ENCODE measurements around the gene PRKG1. TPM values are rescaled to one million over a fixed set of nuclear protein-coding genes. Genes with fewer than 3 reads are reported as not detected.
"Not testable (repeated sequence)": the region's sequence is repeated elsewhere in the genome, so short reads cannot be mapped to it uniquely, and the experiment has no call there.

PRKG1 gene
- total RNA-seq, 2 donors from 2014 or later, result 17.2 TPM

DNA sequence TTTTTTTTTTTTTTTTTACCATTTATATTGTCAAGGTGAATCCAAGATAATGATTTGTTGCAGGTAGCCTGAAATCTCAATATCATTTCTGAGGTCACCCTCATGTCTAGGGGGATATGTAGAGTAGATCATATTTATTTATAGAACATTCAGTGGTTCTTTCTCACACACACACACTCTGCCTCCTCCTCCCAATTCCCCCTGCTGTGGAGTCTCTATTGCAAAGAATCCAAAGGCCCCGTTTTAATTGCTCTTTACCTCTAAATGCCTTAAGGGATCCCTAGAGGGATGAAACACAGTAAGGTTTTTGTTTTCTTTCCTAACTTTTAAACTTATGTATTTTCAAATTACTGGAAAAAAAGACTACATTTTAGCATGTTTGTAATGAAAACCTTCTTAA is 170.0 kb downstream of the PRKG1 start:
- ATAC-seq (no peak), DNase-seq (no peak)
- intact Hi-C loops (cut with DNase I, micrococcal nuclease), result no loop called here

DNA sequence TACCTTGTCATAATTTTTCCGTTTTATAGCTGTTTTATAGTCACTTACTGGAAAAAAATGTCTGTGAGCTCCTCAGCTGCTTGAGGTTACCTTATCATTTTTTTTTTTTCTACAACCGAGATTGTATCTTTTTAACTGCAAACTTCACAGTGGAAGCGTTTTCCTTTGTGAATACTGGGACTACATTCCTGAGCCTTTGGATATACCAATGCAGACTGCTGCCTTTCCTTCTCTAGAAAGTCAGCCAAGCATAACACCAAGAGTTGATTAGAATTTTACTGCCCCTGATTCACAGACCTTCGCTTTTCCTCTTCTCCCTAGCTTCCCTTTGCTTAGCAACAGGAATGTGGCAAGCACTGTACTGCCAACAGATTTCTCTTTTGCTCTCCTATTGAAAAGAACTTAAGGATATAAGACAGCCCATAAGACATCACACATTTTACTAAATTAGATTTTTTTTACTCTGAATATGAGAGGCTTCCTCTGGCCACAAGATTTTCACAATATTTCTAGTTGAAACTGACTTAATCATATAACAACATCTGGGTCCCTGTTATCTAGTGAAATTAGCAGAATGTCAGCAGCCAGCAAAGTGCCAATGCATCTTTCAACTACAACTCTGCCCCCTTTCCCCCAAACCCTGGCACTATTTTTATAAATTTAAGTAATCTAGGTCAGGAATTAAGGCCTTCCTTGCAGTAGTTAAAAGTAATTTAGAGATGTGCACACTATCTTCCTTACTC is 170.6 kb downstream of the PRKG1 start:
- DNase-seq (no peak), ATAC-seq (peak; percentile 75)
- intact Hi-C loops (cut with DNase I, micrococcal nuclease), result no loop called here

DNA sequence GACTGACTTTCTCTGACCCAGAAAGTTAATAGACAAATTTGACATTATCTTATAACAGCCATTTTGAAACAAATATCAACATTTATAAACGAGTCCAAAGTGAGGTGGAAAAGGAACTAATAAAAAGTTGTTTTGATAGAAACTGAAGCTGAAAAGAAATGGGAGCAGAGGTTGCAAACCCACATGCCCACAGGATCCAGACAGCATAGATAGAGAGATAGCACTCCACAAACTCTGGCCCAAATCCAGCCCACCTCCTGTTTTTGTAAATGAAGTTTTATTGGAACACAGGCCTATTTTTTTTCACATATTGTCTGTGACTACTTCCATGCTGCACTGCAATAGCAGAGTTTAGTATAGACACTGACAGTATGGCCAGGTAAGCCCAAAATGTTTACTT is 171.9 kb downstream of the PRKG1 start:
- no peak for DNase-seq
- intact Hi-C loops (cut with DNase I, micrococcal nuclease), result no loop called here
- ATAC-seq, result no peak

DNA sequence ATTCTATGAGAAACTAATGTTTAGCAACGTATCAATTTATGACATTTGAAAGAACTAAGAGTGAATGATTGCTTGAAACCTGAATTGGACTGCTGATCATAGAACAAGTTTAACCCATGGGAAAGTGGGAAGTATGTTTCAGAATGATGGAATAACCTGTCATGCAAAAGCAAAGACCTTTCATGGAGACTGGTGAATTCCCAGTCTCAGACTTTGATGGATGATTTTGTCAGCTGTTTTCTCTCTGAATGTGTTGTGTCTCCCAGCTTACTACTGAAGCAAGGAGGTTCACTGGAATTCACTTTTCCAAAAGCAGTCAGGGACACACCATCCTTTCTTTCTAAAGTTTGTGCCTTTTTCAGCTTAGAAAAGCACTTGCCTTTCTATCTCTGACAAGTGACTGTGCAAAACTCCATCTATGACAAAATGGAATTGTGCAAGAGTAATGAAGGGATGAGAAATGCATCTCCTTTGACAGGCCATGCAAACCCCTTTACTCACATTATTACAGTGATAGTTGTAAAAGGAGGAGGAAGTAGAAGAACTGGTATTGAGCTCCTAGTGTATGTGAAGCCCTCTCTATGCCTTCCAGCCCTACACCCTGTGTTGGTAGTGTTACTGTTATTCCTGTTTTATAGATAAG is 176.1 kb downstream of the PRKG1 start:
- intact Hi-C loops (cut with DNase I, micrococcal nuclease), result no loop called here
- ATAC-seq (no peak), DNase-seq (no peak)

DNA sequence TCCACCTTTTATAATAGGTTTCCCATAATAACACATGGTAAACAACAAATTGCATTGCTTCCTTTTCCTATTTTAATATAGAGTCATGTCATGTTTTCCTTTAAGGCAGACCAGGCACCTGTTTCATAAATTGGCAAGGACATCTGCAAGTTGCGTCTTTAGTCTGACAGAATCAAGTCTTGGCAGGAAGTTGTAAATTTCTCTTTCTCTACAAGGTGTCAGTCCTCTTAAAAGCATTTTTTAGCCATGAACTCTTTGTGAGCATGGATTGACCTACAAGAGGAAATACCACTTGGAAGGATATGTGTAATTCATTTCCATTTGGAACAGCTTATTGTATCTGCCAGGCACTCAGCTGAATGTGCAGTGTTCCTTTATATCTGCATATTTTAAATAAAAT is 176.8 kb downstream of the PRKG1 start:
- intact Hi-C loops (cut with DNase I, micrococcal nuclease), result no loop called here
- ATAC-seq (no peak), DNase-seq (no peak)

DNA sequence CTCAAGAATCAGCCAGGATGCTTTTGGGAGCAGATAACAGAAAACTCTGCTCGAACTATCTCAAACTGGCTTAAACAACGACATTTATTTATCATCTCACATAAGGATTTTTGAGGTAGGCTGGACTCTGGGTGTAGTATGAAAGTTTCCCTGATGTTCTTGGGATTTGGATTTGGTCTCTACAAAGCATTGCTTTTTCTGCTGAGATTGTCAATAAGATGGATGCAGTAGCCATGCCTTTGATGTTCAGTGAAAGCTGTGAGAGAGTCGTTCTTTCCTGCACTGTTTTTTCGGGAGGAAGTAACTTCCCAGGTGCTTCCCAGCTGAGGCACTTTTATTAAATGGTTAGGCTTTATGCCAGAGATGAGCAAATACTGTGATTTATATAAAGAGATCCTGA is 181.1 kb downstream of the PRKG1 start:
- intact Hi-C loops (cut with DNase I, micrococcal nuclease), result no loop called here
- DNase-seq (no peak), ATAC-seq (no peak)

DNA sequence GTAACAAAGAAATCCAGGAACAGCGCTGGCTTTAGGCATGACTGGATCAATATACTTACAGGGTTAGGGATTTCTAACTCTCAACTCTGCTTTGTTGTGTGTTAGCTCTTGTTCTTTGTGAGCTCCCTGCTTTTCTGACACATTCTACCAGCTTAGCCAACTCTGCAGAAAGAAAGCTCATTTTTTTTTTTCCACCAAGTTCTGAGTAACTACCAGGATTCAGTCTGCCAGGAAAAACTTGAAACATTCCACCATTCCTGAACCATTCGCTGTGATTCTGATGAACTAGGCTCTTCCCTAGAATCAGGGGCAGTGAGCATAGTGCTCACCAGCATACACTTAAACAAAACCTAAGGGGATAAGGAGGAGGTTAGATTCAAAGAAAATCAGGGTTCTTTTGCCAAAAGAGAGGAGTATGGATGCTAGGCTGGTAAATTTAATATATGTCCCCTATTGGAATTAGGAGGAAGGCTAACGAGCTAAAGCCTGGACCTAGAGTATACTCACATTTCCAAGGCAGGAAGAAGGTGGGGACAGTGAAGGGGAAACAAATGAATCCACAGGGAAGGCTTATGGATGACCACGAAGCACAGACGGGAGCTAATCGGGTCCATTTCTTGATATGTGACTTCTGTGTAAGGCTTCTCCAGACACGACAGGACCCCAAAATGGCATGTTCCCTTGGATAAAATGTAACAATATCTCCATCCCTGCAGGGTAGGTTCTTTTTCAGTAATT is 183.4 kb downstream of the PRKG1 start:
- intact Hi-C loops (cut with DNase I, micrococcal nuclease), result no loop called here
- no peak for ATAC-seq
- no peak for DNase-seq

DNA sequence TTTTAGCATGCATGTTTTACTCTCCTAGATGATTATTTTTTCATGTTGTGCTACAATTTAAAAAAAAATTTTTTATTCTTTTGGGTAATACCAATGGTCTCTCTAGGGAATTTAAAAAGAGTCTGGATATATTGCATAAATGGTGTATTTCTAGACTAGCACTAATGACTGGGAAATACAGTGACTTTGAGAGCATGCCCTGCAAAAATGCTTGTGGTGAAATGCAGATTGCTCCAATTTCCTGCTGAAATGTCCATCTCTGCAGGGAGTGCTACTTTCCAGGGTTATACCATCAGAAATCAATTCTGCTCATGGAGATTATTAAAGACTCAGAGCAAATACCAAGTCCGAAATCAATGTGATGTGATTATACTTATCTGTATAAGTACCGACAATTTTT is 186.1 kb downstream of the PRKG1 start:
- DNase-seq (no peak), ATAC-seq (no peak)

DNA sequence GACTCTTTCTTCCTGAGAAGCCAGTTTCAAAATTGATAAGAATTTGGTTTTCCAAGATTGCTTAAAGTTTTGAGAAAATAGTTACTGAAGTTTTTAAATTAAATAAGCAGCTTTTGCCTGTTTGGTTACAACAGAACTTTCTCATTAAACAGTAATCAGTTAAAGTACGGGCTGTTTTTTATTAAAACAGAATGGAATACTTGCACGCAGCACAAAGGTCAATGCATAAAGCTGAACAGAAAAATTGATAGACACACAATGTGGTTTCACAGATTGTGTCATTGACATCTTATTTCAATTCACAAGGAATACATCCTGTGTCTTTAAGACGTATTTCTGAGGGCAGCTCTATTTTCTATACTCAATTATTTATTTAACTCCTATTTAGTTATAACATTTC is 192.2 kb downstream of the PRKG1 start:
- intact Hi-C loops (cut with DNase I, micrococcal nuclease), result no loop called here
- ATAC-seq (no peak), DNase-seq (no peak)

More for the DNA sequence above, 186.1 kb downstream of the PRKG1 start:
- intact Hi-C loops (cut with DNase I, micrococcal nuclease), result no loop called here

DNA sequence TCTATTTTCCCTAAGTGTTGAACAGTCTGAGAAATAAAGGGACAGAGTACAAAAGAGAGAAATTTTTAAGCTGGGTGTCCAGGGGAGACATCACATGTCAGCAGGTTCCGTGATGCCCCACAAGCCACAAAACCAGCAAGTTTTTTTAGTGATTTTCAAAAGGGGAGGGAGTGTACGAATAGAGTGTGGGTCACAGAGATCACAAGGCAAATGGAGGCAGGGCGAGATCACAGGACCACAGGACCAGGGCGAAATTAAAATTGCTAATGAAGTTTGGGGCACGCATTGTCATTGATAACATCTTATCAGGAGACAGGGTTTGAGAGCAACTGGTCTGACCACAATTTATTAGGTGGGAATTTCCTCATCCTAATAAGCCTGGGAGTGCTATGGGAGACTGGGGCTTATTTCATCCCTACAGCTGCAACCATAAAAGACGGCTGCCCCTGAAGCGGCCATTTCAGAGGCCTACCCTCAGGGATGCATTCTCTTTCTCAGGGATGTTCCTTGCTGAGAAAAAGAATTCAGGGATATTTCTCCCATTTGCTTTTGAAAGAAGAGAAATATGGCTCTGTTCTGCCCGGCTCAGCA is 193.8 kb downstream of the PRKG1 start:
- ATAC-seq; DNase-seq; intact Hi-C loops (cut with DNase I, micrococcal nuclease): not testable (repeated sequence)

DNA sequence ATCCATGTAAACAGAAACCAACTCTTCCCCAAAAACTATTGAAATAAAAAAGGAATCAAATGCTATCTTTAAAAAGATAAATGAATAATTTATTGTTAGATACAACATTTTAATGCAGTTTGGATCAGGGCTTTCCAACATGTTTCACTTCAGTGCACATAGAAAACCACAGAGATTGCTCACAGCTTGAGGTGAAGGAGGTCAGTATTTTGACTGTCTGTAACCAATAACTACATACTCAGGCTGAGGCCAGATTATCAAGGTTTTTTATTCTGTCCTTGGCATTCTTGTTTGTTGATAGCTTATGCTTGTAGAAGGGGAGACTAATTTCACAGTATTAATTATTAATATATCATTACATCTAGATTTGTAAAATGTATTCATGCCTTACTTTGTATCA is 195.5 kb downstream of the PRKG1 start:
- intact Hi-C loops (cut with DNase I, micrococcal nuclease), result no loop called here
- ATAC-seq (no peak), DNase-seq (no peak)

DNA sequence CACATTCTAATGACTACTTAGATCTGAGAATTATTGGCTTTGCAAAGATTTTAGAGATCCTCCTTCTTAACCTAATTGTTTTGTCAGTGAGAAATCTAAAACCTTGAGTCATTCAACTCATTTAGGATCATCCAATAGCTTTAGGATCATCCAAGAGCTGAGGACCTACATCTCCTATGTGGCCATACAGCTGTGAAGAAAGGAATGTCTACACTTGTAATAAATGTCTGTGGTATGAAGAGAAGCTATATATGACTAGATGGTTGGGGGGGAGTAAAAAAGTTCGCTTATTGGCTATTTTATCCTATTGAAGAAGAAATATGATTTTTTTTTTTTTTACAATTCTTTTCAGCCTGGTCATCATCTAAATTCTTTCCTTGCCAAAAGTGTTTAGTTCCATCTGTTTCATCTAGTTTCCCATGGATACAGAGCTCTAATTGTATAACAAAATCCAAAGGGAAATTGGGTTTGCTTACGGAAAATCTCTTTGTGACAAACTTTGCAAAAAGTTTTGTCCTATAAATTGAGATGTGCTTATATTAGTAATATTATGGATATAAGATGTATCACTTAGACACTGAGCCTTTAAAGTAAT is 196.7 kb downstream of the PRKG1 start:
- ATAC-seq, result no peak
- no peak for DNase-seq
- intact Hi-C loops (cut with DNase I, micrococcal nuclease), result no loop called here

DNA sequence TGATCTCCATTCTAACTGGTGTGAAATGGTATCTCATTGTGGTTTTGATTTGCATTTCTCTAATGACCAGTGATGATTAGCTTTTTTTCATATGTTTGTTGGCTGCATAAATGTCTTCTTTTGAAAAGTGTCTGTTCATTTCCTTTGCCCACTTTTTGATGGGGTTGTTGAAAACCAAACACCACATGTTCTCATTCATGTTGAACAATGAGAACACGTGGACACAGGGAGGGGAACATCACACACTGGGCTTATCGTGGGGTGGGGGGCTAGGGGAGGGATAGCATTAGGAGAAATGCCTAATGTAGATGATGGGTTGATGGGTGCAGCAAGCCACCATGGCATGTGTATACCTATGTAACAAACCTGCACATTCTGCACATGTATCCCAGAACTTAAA is 197.8 kb downstream of the PRKG1 start:
- ATAC-seq; DNase-seq; intact Hi-C loops (cut with DNase I, micrococcal nuclease): not testable (repeated sequence)

DNA sequence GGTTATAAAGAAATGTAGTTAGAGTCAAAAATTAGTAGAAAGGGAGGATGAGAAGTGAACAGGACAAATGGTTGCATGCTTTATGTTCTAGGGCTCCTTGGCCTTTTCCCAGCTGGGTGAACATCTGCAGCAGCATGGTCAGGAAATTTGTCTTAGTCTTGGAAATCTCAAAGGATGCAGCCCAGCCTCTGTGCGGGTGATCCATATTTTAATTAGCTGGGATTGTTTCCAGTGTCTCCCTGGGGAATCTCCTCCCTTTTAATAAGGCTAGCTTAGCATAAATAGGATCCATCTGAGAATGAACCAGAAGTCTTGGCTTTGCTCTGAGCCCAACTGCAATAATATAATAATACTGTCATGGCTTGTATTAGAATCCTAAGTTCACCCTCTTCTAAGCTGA is 198.3 kb downstream of the PRKG1 start:
- DNase-seq, result no peak
- ATAC-seq, result no peak

DNA sequence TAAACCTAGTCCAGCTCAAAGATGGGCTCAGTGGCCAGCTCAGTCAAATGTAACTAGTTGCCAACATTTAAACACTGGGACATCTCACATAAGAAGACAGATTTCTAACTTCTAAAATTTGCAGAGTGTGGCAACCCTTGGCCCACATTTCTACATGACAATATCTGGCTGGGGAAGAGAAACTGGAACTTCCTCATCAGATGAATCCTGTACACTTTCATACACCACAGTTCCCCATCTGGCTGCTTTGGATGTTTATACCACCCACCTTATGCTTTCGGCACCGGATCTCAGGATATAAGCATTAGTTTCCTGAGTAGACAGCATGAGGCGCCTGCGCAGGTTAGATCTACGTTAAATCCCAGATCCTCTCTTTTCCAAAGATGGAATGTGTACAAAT is 199.3 kb downstream of the PRKG1 start:
- no peak for DNase-seq
- intact Hi-C loops (cut with DNase I, micrococcal nuclease), result no loop called here
- ATAC-seq, result no peak

More for the DNA sequence above, 198.3 kb downstream of the PRKG1 start:
- intact Hi-C loops (cut with DNase I, micrococcal nuclease), result no loop called here

DNA sequence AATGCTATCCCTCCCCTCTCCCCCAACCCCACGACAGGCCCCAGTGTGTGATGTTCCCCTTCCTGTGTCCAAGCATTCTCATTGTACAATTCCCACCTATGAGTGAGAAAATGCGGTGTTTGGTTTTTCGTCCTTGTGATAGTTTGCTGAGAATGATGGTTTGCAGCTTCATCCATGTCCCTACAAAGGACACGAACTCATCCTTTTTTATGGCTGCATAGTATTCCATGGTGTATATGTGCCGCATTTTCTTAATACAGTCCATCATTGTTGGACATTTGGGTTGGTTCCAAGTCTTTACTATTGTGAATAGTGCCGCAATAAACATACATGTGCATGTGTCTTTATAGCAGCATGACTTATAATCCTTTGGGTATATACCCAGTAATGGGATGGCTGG is 201.8 kb downstream of the PRKG1 start:
- ATAC-seq; intact Hi-C loops (cut with DNase I, micrococcal nuclease); DNase-seq: not testable (repeated sequence)

DNA sequence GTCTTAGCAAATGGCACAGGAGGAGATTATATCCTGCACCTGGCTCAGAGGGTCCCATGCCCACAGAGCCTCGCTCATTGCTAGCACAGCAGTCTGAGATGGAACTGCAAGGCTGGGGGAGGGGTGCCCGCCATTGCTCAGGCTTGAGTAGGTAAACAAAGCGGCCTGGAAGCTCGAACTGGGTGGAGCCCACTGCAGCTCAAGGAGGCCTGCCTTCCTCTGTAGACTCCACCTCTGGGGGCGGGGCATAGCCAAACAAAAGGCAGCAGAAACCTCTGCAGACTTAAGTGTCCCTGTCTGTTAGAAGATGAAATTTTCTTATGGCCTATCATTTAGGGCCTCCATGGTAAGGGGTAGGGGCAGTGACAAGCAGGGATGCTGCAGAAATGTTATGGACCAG is 207.1 kb downstream of the PRKG1 start:
- ATAC-seq; DNase-seq; intact Hi-C loops (cut with DNase I, micrococcal nuclease): not testable (repeated sequence)

DNA sequence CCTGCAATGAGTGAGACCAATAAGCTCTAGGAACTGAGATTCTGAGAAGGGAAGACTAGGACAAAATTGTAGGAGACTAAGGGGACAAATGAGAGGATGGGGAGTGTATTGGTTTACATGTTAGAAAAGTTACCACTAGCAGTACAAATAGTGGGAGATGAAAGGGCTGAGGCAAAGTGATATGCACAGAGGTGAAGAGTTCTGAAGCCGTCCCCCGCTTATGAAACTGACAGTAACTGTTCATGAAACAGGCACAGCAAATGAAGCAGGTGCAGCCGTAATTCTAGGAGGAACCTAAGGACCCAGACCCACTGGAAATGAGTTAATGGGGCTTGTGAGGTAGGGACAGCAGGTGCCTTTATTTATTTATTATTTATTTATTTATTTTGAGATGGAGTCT is 211.3 kb downstream of the PRKG1 start:
- no peak for ATAC-seq

DNA sequence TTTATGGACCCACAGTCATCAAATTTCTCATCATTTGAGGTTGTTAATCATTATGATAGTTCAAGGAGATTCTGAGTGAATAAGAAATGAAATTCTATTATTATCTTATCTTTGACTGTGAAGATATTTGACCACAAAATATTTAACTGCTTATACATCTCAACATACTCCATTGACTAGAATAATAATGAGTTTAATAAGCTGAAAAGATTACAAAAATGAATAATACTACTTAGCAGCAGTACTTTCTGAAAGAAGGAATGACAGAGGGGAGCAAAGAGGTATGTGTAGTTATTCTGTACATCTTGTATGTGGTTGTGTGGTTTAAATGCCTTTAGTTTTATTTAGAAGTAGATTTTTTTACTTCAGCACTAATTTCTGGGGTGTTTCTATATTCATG is 214.2 kb downstream of the PRKG1 start:
- DNase-seq (no peak), ATAC-seq (no peak)
- intact Hi-C loops (cut with DNase I, micrococcal nuclease), result no loop called here

More for the DNA sequence above, 211.3 kb downstream of the PRKG1 start:
- DNase-seq, result no peak
- intact Hi-C loops (cut with DNase I, micrococcal nuclease), result no loop called here

Measured in left colon (tissue), 2 donors.